Myocyte (in vitro differentiated cells): ENCODE data around the gene TMEFF1. TPM values are rescaled to one million over a fixed set of nuclear protein-coding genes. Genes with fewer than 3 reads are reported as not detected.

Source experiments
- DNase-seq: peaks from one replicate; pipeline ENCODE4 v3.0.0-alpha.2; 2012; ENCODE audit warnings: low read depth
- total RNA-seq: library from RNA; depleted of rRNA; stranded (reverse); fragments of >200 nt; gene quantifications from 2 replicates; pipeline ENCODE4 v1.2.3, GENCODE V29; 2014

TMEFF1 gene
- total RNA-seq, 1 donor from 2014 or later = 5.6 TPM

GRCh38 chr9:100445903-100446549, 26.9 kb upstream of the TMEFF1 start:
- no peak for DNase-seq

- no peak for DNase-seq
These were observed 25.9 kb upstream of the TMEFF1 start for GRCh38 chr9:100447041-100447440.

GRCh38 chr9:100448266-100448665, 24.7 kb upstream of the TMEFF1 start:
- DNase-seq = no peak

GRCh38 chr9:100449420-100449819, 23.5 kb upstream of the TMEFF1 start:
- DNase-seq = no peak

GRCh38 chr9:100452894-100453293, 20.1 kb upstream of the TMEFF1 start:
- DNase-seq = no peak

DNA sequence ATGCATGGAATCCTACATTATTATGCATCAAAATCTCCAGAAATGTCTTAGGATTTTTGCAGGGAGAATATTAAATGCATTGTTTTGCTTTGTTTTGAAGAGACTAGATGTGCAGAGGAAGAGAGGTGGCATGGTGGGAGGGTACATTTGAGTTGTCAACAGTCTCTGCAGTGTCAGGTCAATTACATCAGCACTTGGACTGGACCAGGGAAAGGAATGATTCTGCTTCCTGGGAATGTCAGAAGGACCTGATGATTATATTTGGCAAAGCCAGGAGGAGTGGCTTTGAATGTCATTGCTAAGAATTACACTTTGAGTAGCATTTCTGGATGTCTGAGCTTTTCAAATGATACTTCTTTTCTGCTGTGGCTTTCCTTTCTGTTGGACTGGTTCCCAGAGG, 17.5 kb upstream of the TMEFF1 start:
- peak; percentile 22 for DNase-seq

GRCh38 chr9:100457517-100457916, 15.4 kb upstream of the TMEFF1 start:
- DNase-seq = no peak

- DNase-seq = no peak
These were observed 13.0 kb upstream of the TMEFF1 start for GRCh38 chr9:100459963-100460362.

- DNase-seq = no peak
These were observed 7.7 kb upstream of the TMEFF1 start for GRCh38 chr9:100465274-100465673.

- no peak for DNase-seq
These were observed 7.2 kb upstream of the TMEFF1 start for GRCh38 chr9:100465761-100466160.

GRCh38 chr9:100466171-100466828, 6.6 kb upstream of the TMEFF1 start:
- no peak for DNase-seq

- no peak for DNase-seq
These were observed 6.1 kb upstream of the TMEFF1 start for GRCh38 chr9:100466829-100467221.

DNA sequence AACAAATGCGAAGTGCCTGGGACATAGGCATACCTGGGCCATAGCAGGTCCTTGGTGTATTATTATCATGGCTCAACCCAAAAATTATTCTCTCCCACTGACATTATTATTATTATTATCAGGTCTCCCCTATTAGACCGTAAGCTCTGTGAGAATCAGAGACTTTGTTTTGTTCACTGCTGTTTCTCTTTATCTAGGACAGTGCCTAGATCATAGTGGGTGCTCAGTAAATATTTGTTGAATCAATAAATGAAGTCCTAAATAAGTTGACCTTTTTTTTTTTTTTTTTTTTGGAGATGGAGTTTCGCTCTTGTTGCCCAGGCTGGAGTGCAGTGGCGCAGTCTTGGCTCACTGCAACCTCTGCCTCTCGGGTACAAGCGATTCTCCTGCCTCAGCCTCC, 4.9 kb upstream of the TMEFF1 start:
- no peak for DNase-seq

- no peak for DNase-seq
These were observed 681 bp upstream of the TMEFF1 start for GRCh38 chr9:100472268-100472667.

GRCh38 chr9:100473276-100474081, 530 bp downstream of the TMEFF1 start:
- peak; percentile 32 for DNase-seq

- DNase-seq = no peak
These were observed 1.4 kb downstream of the TMEFF1 start for GRCh38 chr9:100474082-100474923.

- no peak for DNase-seq
These were observed 2.0 kb downstream of the TMEFF1 start for GRCh38 chr9:100474924-100475276.

GRCh38 chr9:100477241-100477640, 4.3 kb downstream of the TMEFF1 start:
- DNase-seq = no peak

DNA sequence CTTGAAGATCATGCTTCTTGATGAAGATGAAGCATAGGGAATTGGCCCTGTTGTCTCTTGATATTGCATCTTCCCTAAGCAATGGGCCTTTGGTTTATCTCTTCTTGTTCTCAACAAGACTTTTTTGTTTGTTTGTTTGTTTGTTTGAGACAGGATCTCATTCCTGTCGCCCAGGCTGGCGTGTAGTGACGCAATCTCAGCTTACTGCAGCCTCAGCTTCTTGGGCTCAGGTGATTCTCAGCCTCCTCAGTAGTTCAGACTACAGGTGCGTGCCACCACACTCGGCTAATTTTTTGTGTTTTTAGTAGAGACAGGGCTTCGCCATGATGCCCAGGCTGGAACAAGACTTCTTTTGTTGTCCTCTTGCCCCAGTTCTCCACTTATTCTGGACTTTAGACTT, 5.2 kb downstream of the TMEFF1 start:
- DNase-seq = no peak

DNA sequence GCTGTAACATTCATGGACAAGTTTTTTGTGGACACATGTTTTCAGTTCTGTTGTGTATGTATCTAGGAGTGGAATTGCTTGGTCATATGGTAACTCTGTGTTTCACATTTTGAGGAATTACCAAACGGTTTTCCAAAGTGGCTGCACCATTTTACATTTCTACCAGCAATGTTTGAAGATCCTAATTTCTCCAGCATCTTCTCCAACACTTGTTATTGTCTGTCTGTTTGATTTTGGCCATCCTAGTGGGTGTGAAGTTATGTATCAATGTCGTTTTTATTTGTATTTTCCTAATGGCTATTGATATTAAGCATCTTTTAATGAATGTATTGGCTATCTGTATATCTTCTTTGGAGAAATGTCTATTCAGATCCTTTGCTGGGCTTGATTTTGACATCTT, 6.9 kb downstream of the TMEFF1 start:
- no peak for DNase-seq

- DNase-seq = no peak
These were observed 12.2 kb downstream of the TMEFF1 start for GRCh38 chr9:100485196-100485595.
